Measurements from ENCODE around the gene PNPLA7. TPM values are rescaled to one million over a fixed set of nuclear protein-coding genes. Genes with fewer than 3 reads are reported as not detected.
A peak's percentile ranks its signal among the peaks of the same experiment; 100 is the strongest.
"Not testable (repeated sequence)": the region's sequence is repeated elsewhere in the genome, so short reads cannot be mapped to it uniquely, and the experiment has no call there.

PNPLA7 gene
- total and polyA plus RNA-seq, 3 donors from 2014 or later: 4.2 to 17.8 (median 10.9) TPM

DNA sequence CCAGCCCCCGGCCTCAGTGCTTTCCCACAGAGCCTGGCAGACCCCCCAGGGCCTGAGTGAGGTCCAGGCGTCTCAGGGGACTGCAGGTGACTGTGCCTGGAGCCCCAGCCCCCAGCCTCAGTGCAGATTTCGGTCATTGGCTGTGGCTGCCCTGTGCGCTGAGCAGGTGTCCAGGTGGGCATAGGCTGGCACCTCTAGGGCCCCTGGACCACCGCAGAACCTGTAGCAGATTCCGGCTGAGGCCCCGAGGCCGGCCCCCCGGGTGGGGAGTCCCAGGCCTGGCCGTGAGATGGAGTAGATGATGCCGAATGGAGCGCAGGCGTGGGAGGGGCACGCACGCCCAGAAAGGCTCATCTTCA is 139.3 kb downstream of the PNPLA7 start:
- no peak for DNase-seq
- TF ChIP-seq CTCF (IDR thresholded peaks at IDR 0.05): no peak
- no peak for TF ChIP-seq POLR2A (IDR thresholded peaks at IDR 0.05)
- intact Hi-C loops (cut with DNase I; ENCODE audit: low total_unique reads): no loop called here
- no peaks in the 10 kb centered on the region for H3K36me3 ChIP-seq (ENCODE audit: low read depth, missing control alignments)
- WGBS, 2 donors: 85% methylated on average over 15 of the region's 15 CpGs; no CpG with 5 or more reads in 1 of the 2 donors
- H3K27ac ChIP-seq: peak overlapping the region; percentile 39 to 44
- H3K4me3 ChIP-seq: no peak overlapping the region
- no peaks in the 10 kb centered on the region for H3K27me3 ChIP-seq
- peaks cover 38% of the 10 kb centered on the region for H3K4me1 ChIP-seq
- no peaks in the 10 kb centered on the region for H3K9me3 ChIP-seq

- H3K9me3 ChIP-seq; H3K36me3 ChIP-seq (ENCODE audit: low read depth, missing control alignments); intact Hi-C loops (cut with DNase I; ENCODE audit: low total_unique reads); H3K27me3 ChIP-seq; H3K4me3 ChIP-seq; DNase-seq: not testable (repeated sequence)
- Histone ChIP-seq H3K4me1 (peaks cover 38% of the 10 kb centered on the region), H3K27ac (peak overlapping the region in 1 of 2 donors; percentile 44)
- 78 to 79% methylated on average over 11 to 18 of the region's 18 CpGs for WGBS, 2 donors
Observed at GRCh38 chr9:137410236-137410890, 139.8 kb downstream of the PNPLA7 start.

Small RNA genes within 50 kb of the gene (microRNA-seq; reads per million reads assigned to microRNA genes)
- gene MIR7114 (ENCODE audit: borderline number of aligned reads in 2 of 2, borderline replicate concordance in 1 of 2): 0 to 0.70 reads per million in 2 donors

Other genes with a start within 250 kb of the PNPLA7 start
- gene NRARP, start 248.1 kb downstream of the PNPLA7 start, total RNA-seq: 10 to 100 TPM; 14.4 to 40.6 TPM
- gene NRARP, start 248.1 kb downstream of the PNPLA7 start, polyA plus RNA-seq (ENCODE audit: insufficient read depth, low read depth, low replicate concordance): 5.2 TPM
- gene EXD3, start 127.2 kb downstream of the PNPLA7 start, total RNA-seq: 10 to 100 TPM; 15.5 to 24.5 TPM
- gene EXD3, start 127.2 kb downstream of the PNPLA7 start, polyA plus RNA-seq (ENCODE audit: insufficient read depth, low read depth, low replicate concordance): 8.9 TPM
- 1 to 10 TPM; 4.6 to 8.0 TPM for gene NOXA1, start 127.0 kb downstream of the PNPLA7 start, total RNA-seq
- gene NOXA1, start 127.0 kb downstream of the PNPLA7 start, polyA plus RNA-seq (ENCODE audit: insufficient read depth, low read depth, low replicate concordance): 2.5 TPM
- gene ENTPD8, start 109.0 kb downstream of the PNPLA7 start, total RNA-seq: 1 to 10 TPM; 2.0 to 2.2 TPM
- 0.37 TPM for gene ENTPD8, start 109.0 kb downstream of the PNPLA7 start, polyA plus RNA-seq (ENCODE audit: insufficient read depth, low read depth, low replicate concordance)
- 100 to 1,000 TPM in 1 of 2 donors, 10 to 100 TPM in 1; 81.7 to 105 TPM for gene NSMF, start 91.1 kb downstream of the PNPLA7 start, total RNA-seq
- 42.5 TPM for gene NSMF, start 91.1 kb downstream of the PNPLA7 start, polyA plus RNA-seq (ENCODE audit: insufficient read depth, low read depth, low replicate concordance)
- 10 to 100 TPM; 29.8 to 55.0 TPM for gene MRPL41, start 1.5 kb upstream of the PNPLA7 start, total RNA-seq
- 25.9 TPM for gene MRPL41, start 1.5 kb upstream of the PNPLA7 start, polyA plus RNA-seq (ENCODE audit: insufficient read depth, low read depth, low replicate concordance)
- 10 to 100 TPM; 61.8 to 92.5 TPM for gene DPH7, start 28.5 kb upstream of the PNPLA7 start, total RNA-seq
- gene DPH7, start 28.5 kb upstream of the PNPLA7 start, polyA plus RNA-seq (ENCODE audit: insufficient read depth, low read depth, low replicate concordance): 34.7 TPM
- gene ZMYND19, start 40.1 kb upstream of the PNPLA7 start, total RNA-seq: 10 to 100 TPM; 73.8 to 81.0 TPM
- 72.2 TPM for gene ZMYND19, start 40.1 kb upstream of the PNPLA7 start, polyA plus RNA-seq (ENCODE audit: insufficient read depth, low read depth, low replicate concordance)
- 10 to 100 TPM; 38.2 to 47.6 TPM for gene ARRDC1, start 55.3 kb upstream of the PNPLA7 start, total RNA-seq
- 36.8 TPM for gene ARRDC1, start 55.3 kb upstream of the PNPLA7 start, polyA plus RNA-seq (ENCODE audit: insufficient read depth, low read depth, low replicate concordance)
- gene EHMT1, start 68.6 kb upstream of the PNPLA7 start, total RNA-seq: 100 to 1,000 TPM; 193 to 207 TPM
- gene EHMT1, start 68.6 kb upstream of the PNPLA7 start, polyA plus RNA-seq (ENCODE audit: insufficient read depth, low read depth, low replicate concordance): 116 TPM